Heart left ventricle (tissue), 13 donors: ENCODE data around the gene METTL22.

ENCODE experiments used
- POLR2A ChIP-seq, 2 donors: fragments of 450-650 bp; IDR thresholded peaks; one replicate each; pipeline ENCODE4 v1.6.1; 2017; ENCODE audit warnings: antibody characterized with exemption in 2 of 2, mild to moderate bottlenecking in 2 of 2, moderate library complexity in 2 of 2
- TF ChIP-seq, protein P1 (sequence below), 12 donors: fragments of 200-600 bp; sonication (generic) in 4 of 12; IDR thresholded peaks; one replicate each; pipeline versions ENCODE4 v1.5.0 to v1.8.0; 2018 to 2022; ENCODE audit warnings: antibody characterized with exemption in 12 of 12, mild to moderate bottlenecking in 5 of 12
- donor health status: ischemic (EF 13 %, LVEDD 7.1; RV severe dilation, severe dysfunction).
- donor health status: DM: no; HTN: yes; CAD: no.
- donor health status: DM: no; HTN: no; CAD: no.
- donor health status: ischemic (EF 25% LVEDD 6.9; RV normal size, moderate dysfunction).
- donor health status: ischemic (EF 25% LVEDD 5.7; RV mildly dilated, moderate dysfunction).
- donor health status: ischemic (EF 35%, LVEDD 5.7; RV mildly dilated, moderate dysfunction).
- donor health status: nonischemic (EF 11% LVEDD 7.7; RV severe dilation, severe dysfunction).
- donor health status: DM: yes; HTN: yes; CAD: no.
- donor health status: PGD.
- donor health status: ischemic (EF 29% LVEDD 5.4; RV normal size, mild dysfunction).
- donor health status: nonischemic (EF 23%, LVEDD 6.1; RV moderate dilation, normal function).

DNA sequence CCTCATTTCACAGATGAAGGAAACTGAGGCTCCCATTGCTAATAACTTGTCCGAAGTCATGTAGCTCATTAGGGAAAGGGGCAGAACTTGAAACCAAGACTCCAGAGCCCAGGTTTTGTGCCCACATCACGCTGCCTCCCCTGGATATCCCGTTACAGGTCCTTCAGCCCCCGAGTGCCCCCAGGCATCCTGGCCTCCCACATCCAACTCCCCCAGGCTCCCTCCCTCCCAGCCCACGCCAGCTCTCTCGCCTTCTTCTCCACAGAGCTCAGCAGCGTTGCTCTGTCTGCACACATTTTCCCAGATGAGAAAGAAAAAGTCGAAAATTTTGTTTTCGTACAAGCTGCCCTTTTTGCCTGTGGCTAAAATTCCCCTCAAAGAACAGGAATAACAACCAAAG lies 14.3 kb upstream of the METTL22 start:
- TF ChIP-seq, protein P1, sequence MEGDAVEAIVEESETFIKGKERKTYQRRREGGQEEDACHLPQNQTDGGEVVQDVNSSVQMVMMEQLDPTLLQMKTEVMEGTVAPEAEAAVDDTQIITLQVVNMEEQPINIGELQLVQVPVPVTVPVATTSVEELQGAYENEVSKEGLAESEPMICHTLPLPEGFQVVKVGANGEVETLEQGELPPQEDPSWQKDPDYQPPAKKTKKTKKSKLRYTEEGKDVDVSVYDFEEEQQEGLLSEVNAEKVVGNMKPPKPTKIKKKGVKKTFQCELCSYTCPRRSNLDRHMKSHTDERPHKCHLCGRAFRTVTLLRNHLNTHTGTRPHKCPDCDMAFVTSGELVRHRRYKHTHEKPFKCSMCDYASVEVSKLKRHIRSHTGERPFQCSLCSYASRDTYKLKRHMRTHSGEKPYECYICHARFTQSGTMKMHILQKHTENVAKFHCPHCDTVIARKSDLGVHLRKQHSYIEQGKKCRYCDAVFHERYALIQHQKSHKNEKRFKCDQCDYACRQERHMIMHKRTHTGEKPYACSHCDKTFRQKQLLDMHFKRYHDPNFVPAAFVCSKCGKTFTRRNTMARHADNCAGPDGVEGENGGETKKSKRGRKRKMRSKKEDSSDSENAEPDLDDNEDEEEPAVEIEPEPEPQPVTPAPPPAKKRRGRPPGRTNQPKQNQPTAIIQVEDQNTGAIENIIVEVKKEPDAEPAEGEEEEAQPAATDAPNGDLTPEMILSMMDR (IDR thresholded peaks at IDR 0.05), result no peak
- TF ChIP-seq POLR2A (IDR thresholded peaks at IDR 0.05), result no peak
